DOHH2 (cell line): ENCODE data around the gene RPGR.

Experiments used
- H3F3A ChIP-seq: fragments of 200-600 bp; sonication (generic), shearing (Covaris generic); 2 replicates; pipeline ENCODE4 v1.6.0; 2016; ENCODE audit warnings: antibody characterized with exemption, mild to moderate bottlenecking; ENCODE audit not compliant: control insufficient read depth, insufficient read depth
- H3K27ac ChIP-seq: fragments of 200-600 bp; sonication (generic); 2 replicates; pipeline ENCODE4 v1.5.1; 2014; ENCODE audit warnings: low read depth, mild to moderate bottlenecking, low read length, moderate library complexity
- H3K27me3 ChIP-seq: fragments of 200-600 bp; sonication (generic); 2 replicates; pipeline ENCODE4 v1.6.1; 2014; ENCODE audit warnings: mild to moderate bottlenecking, low read length, mixed read lengths; ENCODE audit not compliant: control insufficient read depth
- H3K36me3 ChIP-seq: fragments of 200-600 bp; sonication (generic); 2 replicates; pipeline ENCODE4 v1.6.1; 2014; ENCODE audit warnings: mild to moderate bottlenecking, low read length, moderate library complexity, mixed read lengths; ENCODE audit not compliant: control insufficient read depth
- H3K4me1 ChIP-seq: fragments of 200-600 bp; sonication (generic); 2 replicates; pipeline ENCODE4 v1.6.1; 2014; ENCODE audit warnings: mild to moderate bottlenecking, low read length, mixed read lengths; ENCODE audit not compliant: control insufficient read depth
- H3K4me2 ChIP-seq: fragments of 200-600 bp; sonication (generic); 2 replicates; pipeline ENCODE4 v1.6.0; 2014; ENCODE audit warnings: mild to moderate bottlenecking, low read length, moderate library complexity
- H3K4me3 ChIP-seq: fragments of 200-600 bp; sonication (generic); 2 replicates; pipeline ENCODE4 v1.5.1; 2014; ENCODE audit warnings: mild to moderate bottlenecking, low read length, mixed read lengths
- H3K79me2 ChIP-seq: fragments of 200-600 bp; sonication (generic); 2 replicates; pipeline ENCODE4 v1.6.1; 2014; ENCODE audit warnings: mild to moderate bottlenecking, low read length, mixed read lengths; ENCODE audit not compliant: control insufficient read depth
- H3K9me2 ChIP-seq: fragments of 200-600 bp; sonication (generic); replicated peaks from 2 replicates; pipeline ENCODE4 v1.6.1; 2014; ENCODE audit warnings: mild to moderate bottlenecking, low read length, mixed read lengths; ENCODE audit not compliant: control insufficient read depth
- H3K9me3 ChIP-seq: fragments of 200-600 bp; sonication (generic); 2 replicates; pipeline ENCODE4 v1.6.1; 2014; ENCODE audit warnings: antibody characterized with exemption, low read length, mixed read lengths; ENCODE audit not compliant: control insufficient read depth, insufficient read depth
- H4K20me1 ChIP-seq: fragments of 200-600 bp; sonication (generic); 2 replicates; pipeline ENCODE4 v1.6.0; 2014; ENCODE audit warnings: low read depth, mild to moderate bottlenecking, antibody characterized with exemption, low read length, moderate library complexity; ENCODE audit not compliant: control insufficient read depth, insufficient read depth
- CTCF ChIP-seq: fragments of 200-600 bp; sonication (generic); IDR thresholded peaks from one replicate; pipeline ENCODE4 v1.5.1; 2014; ENCODE audit warnings: antibody characterized with exemption, mild to moderate bottlenecking, low read depth, low read length; ENCODE audit not compliant: poor library complexity, severe bottlenecking
- EZH2phosphoT487 ChIP-seq: fragments of 200-600 bp; sonication (generic); IDR thresholded peaks from 2 replicates; pipeline ENCODE4 v1.6.1; 2017; ENCODE audit warnings: borderline replicate concordance, mild to moderate bottlenecking, antibody characterized with exemption, low read length, moderate library complexity, mixed read lengths

Gene RPGR

GRCh38 chrX:38268011-38268410, 59.3 kb downstream of the RPGR start:
- TF ChIP-seq EZH2phosphoT487, result no peak
- TF ChIP-seq CTCF, result no peak
- Histone ChIP-seq H3F3A (no peaks in the 10 kb centered on the region), H3K9me2 (no peaks in the 10 kb centered on the region), H3K79me2 (no peaks in the 10 kb centered on the region), H3K27ac (no peak overlapping the region), H3K4me3 (no peak overlapping the region), H4K20me1 (no peaks in the 10 kb centered on the region), H3K4me2 (no peak overlapping the region), H3K36me3 (no peaks in the 10 kb centered on the region), H3K9me3 (no peaks in the 10 kb centered on the region), H3K4me1 (peaks cover 5% of the 10 kb centered on the region), H3K27me3 (no peaks in the 10 kb centered on the region)

GRCh38 chrX:38262715-38263620, 64.3 kb downstream of the RPGR start:
- TF ChIP-seq CTCF, result no peak
- TF ChIP-seq EZH2phosphoT487, result no peak
- Histone ChIP-seq H3K27me3 (no peaks in the 10 kb centered on the region), H3K27ac (no peak overlapping the region), H3K79me2 (no peaks in the 10 kb centered on the region), H3K4me1 (no peaks in the 10 kb centered on the region), H3K9me3 (no peaks in the 10 kb centered on the region), H3F3A (no peaks in the 10 kb centered on the region), H3K36me3 (no peaks in the 10 kb centered on the region), H4K20me1 (no peaks in the 10 kb centered on the region), H3K9me2 (no peaks in the 10 kb centered on the region), H3K4me2 (no peak overlapping the region), H3K4me3 (no peak overlapping the region)

GRCh38 chrX:38260231-38260630, 67.1 kb downstream of the RPGR start:
- Histone ChIP-seq H3K4me1 (no peaks in the 10 kb centered on the region), H3K9me2 (no peaks in the 10 kb centered on the region), H3K4me2 (no peak overlapping the region), H3F3A (no peaks in the 10 kb centered on the region), H3K4me3 (no peak overlapping the region), H3K27me3 (no peaks in the 10 kb centered on the region), H3K27ac (no peak overlapping the region), H3K79me2 (no peaks in the 10 kb centered on the region), H3K9me3 (no peaks in the 10 kb centered on the region), H3K36me3 (no peaks in the 10 kb centered on the region), H4K20me1 (no peaks in the 10 kb centered on the region)
- TF ChIP-seq EZH2phosphoT487 (no peak), CTCF (peak; percentile 37)
